ENCODE data around the gene TACC2.

The TACC2 gene

DNA sequence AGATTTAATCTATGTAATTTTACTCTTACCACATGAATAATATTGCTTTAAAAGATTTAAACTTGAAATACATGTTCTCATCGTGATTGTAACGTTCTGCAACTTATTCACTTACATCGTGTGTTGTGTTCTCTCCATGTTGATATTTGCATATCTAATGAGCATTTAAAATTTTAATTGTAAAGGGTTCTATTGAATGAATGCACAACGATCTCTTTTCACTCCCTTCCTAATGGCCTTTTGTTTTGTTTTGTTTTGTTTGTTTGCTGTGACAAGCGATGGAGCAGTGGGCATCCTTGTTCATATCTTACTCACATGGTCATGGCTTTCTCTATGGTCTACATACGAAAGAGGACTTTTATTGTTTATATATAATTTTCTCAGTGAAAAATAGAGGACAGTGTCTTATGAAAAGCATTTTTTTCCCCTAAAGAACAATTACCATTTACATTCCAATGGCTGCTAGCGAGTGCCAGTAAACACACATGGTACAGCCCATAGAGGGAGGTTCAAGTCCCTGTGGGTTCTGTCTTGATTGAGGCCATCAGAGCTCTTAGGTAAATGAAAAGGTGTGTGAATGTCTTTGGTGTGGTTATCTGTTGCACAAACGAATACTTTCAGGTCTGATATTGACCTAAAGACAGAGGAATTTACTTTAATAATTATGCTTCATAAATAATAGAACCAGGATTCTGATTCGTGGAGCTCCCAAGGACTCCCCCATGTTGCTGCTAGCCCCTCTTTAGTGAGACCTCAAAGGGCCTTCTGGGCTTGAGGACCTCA lies 314.5 kb downstream of the TACC2 start:
- no peak for DNase-seq

Data from amniotic stem cell (primary cell).